Measurements from ENCODE around the gene TRPT1. TPM values are rescaled to one million over a fixed set of nuclear protein-coding genes. Genes with fewer than 3 reads are reported as not detected.

Gene TRPT1
- total RNA-seq, 1 donor: 33.3 TPM

DNA sequence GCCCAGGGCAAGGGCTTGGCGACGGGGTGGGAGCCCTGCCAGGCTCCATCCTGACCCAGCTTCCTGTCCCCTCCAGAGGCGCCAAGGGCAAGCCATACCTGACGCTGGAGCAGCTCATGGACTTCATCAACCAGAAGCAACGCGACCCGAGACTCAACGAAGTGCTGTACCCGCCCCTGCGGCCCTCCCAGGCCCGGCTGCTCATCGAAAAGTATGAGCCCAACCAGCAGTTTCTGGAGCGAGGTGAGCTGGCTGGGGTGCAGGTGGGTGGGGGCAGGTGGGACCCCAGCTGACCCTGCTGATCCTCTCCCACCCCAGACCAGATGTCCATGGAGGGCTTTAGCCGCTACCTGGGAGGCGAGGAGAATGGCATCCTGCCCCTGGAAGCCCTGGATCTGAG, 30.3 kb upstream of the TRPT1 start:
- no peak overlapping the region for H3K4me3 ChIP-seq (ENCODE audit: low read depth, low read length)
- no peak for DNase-seq (ENCODE audit: low read depth)
- TF ChIP-seq, protein P1, sequence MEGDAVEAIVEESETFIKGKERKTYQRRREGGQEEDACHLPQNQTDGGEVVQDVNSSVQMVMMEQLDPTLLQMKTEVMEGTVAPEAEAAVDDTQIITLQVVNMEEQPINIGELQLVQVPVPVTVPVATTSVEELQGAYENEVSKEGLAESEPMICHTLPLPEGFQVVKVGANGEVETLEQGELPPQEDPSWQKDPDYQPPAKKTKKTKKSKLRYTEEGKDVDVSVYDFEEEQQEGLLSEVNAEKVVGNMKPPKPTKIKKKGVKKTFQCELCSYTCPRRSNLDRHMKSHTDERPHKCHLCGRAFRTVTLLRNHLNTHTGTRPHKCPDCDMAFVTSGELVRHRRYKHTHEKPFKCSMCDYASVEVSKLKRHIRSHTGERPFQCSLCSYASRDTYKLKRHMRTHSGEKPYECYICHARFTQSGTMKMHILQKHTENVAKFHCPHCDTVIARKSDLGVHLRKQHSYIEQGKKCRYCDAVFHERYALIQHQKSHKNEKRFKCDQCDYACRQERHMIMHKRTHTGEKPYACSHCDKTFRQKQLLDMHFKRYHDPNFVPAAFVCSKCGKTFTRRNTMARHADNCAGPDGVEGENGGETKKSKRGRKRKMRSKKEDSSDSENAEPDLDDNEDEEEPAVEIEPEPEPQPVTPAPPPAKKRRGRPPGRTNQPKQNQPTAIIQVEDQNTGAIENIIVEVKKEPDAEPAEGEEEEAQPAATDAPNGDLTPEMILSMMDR (IDR thresholded peaks at IDR 0.05; ENCODE audit: insufficient read depth, low read length): no peak

DNA sequence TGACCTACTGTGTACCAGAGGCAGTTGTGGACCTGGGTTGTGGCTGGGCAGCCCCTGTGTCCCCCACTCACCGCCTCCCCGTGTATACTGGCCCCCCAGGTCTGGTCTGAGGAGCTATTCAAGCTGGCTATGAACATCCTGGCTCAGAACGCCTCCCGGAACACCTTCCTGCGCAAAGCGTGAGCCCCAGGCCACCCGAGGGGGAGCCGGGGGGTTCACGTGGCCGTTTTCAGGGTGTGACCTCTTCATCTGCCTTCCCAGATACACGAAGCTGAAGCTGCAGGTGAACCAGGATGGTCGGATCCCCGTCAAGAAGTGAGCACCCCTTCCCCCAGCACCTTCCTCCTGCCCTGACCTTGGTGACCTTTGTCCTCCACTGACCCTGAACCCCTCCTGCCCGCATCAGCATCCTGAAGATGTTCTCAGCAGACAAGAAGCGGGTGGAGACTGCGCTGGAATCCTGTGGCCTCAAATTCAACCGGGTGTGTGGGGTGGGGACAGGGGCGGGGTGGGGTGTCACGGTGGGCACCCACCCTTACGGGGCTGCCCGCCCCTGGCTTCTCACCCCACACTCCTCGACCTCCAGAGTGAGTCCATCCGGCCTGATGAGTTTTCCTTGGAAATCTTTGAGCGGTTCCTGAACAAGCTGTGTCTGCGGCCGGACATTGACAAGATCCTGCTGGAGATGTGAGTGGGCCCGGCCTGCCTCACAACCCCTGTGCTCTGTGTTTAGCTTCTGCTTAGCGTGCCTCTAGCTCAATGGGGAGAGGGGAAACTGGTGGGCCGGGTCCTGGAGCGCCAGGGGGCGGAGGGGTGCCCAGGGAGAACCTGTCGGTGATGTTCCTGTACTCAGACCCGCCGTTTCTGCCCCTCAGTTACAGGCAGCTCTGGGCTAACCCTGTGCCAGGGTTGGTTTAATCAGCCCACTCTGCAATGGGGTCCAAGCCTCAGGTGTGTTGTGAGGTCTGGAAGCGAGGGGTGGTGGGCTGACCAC, 29.4 kb upstream of the TRPT1 start:
- no peak for DNase-seq (ENCODE audit: low read depth)
- TF ChIP-seq, protein P1 (IDR thresholded peaks at IDR 0.05; ENCODE audit: insufficient read depth, low read length): no peak
- H3K4me3 ChIP-seq (ENCODE audit: low read depth, low read length): no peak overlapping the region

GRCh38 chr11:64254326-64254725, 28.3 kb upstream of the TRPT1 start:
- no peak overlapping the region for H3K4me3 ChIP-seq (ENCODE audit: low read depth, low read length)
- TF ChIP-seq, protein P1 (IDR thresholded peaks at IDR 0.05; ENCODE audit: insufficient read depth, low read length): no peak
- no peak for DNase-seq (ENCODE audit: low read depth)

DNA sequence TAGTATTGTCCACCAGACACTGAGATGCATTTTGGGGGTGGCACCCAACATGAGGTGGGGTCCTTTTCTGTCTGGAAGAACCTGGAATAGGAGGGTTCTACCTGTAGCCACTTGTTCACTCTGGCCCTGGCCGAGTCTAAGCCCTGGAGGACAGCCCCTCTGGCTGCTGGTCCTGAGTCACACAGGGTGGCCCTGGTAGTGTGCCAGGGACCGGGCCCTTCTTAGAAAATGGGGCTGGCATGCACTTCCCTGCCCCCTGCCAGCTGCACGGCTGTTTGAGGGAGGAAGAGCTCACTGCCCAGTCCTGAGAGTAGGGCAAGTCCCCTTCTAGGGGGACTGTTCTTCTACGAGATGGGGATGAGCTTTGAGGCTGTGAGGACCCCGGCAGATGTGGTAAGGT, 27.5 kb upstream of the TRPT1 start:
- H3K4me3 ChIP-seq (ENCODE audit: low read depth, low read length): peak overlapping the region; percentile 82
- TF ChIP-seq, protein P1 (IDR thresholded peaks at IDR 0.05; ENCODE audit: insufficient read depth, low read length): no peak
- DNase-seq (ENCODE audit: low read depth): no peak

DNA sequence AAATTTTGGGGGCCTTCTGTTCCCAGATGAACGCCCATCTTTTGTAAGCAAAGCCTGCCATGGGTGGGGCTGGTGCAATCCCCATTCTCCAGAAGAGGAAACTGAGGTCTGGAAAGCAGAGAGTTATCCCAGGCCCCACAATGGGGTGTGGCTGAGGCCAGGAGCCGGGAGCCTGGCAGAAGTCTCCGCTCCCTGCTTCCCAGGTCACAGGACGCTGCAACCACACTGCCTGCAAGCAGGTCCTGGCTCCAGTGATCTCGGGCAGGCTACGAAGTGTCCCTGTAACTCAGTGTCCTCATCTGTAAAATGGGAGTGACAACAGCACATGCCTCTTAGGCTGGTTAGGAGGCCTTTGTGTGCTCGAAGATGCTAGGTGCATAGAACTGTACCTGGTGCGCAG, 27.1 kb upstream of the TRPT1 start:
- TF ChIP-seq, protein P1 (IDR thresholded peaks at IDR 0.05; ENCODE audit: insufficient read depth, low read length): no peak
- H3K4me3 ChIP-seq (ENCODE audit: low read depth, low read length): peak overlapping the region; percentile 82

GRCh38 chr11:64252003-64252872, 26.3 kb upstream of the TRPT1 start:
- H3K4me3 ChIP-seq (ENCODE audit: low read depth, low read length): peak overlapping the region; percentile 82
- no peak for DNase-seq (ENCODE audit: low read depth)
- TF ChIP-seq, protein P1 (IDR thresholded peaks at IDR 0.05; ENCODE audit: insufficient read depth, low read length): peak; percentile 51

More for the DNA sequence above, 27.1 kb upstream of the TRPT1 start:
- no peak for DNase-seq (ENCODE audit: low read depth)
